Neural progenitor cell (in vitro differentiated cells): ENCODE measurements around the gene NCK2.

Experiments used
- CTCF ChIP-seq: fragments of 200-600 bp; sonication (generic); IDR thresholded peaks from 2 replicates; pipeline ENCODE4 v1.5.1; 2017; ENCODE audit warnings: antibody characterized with exemption, mild to moderate bottlenecking
- EZH2 ChIP-seq: fragments of 200-600 bp; sonication (generic); IDR thresholded peaks from 2 replicates; pipeline ENCODE4 v1.6.1; 2017; ENCODE audit warnings: antibody characterized with exemption, mild to moderate bottlenecking, moderate library complexity

GRCh38 chr2:105777031-105777482 is 32.3 kb downstream of the NCK2 start:
- TF ChIP-seq CTCF (no peak), EZH2 (no peak)
